ENCODE results near the gene RNF152.

The RNF152 gene, protein sequence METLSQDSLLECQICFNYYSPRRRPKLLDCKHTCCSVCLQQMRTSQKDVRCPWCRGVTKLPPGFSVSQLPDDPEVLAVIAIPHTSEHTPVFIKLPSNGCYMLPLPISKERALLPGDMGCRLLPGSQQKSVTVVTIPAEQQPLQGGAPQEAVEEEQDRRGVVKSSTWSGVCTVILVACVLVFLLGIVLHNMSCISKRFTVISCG

DNA sequence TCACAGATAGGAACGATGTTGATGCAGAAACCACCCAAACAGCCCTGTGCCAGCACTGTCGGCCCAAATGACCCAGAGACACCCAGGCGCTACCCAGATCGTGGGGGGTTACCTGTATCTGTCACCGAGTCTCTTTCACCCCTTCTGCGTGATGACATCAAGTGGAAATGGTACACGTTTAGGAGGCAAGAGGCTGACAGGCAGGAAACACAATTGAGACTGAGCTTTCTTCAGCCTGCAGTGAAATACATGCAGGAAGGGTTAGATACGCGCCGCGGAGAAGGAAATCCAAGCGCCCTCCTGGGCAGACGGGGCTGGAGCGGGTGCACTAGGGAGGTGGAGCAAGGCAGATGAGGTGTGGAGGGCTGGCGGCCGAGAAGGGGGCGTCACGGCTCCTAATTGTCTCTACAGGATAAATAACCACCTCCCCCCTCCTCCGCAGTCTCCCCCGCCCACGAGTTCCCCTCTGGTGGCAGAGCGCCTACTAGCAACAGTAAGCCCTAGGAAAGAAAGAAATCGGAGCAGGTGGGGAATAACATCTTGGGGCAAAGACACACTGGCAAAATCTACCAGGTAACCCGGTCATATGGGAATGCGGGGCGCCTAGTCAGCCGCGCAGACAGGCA, at the start of gene RNF152:
RNF152 (minus strand) TSS at position 325 of the 626 bp plus-strand sequence. CDS start 76,544 bp downstream, outside the sequence.
- no peak for DNase-seq

DNA sequence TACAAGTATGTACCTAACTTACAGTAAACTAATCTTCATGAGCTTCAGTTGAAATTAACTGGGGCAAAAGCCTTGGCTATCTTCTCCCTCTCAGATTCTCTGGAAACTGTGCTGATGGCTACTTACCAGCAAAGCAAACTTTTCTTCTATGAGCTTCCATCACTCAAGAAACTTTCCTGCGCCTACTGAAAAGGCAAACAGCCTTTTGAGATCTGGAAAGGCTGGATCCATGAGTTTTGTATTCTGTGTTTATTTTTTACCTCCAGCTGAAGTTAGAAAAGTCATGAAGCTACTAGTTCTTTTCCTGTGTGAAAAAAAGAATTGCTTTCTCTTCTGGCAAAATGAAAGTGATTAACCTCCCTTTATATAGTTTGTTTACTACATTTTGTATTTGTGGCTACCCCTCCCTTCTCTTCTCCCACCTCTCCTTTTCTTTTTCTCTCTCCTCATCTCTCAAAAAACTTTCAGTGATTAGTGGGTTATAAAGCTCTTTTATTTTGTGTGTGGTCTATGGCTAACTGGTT, 49.2 kb upstream of the RNF152 start:
- no peak for DNase-seq

DNA sequence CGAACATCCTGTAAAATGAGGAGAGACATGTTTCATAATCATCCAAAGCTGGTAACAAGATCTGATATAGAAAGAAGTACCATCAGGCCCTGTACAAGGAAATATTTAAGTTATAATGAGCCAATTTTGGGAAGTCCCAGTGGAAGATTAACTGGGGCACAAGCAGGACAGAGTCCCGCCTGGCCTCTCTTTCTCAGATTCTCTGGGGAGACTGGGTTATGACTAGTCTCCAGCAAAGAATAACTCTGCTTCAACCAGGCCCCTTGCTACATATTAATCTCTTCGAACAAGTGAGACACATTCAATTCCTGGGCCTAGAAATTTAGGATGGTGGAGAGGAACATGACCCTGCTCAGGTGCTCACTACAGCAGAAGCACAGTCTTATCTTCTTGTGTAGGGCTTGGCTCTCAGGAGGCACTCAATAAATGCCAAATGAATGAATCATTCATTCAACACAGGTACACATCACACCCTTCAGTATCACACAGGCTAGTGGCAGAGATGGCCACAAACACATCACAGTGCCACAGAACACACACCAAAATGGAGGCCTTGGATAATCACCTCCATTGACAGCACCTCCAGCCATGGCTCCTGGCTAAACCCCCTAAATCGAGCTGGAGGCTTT, 46.4 kb upstream of the RNF152 start:
- DNase-seq: no peak

DNA sequence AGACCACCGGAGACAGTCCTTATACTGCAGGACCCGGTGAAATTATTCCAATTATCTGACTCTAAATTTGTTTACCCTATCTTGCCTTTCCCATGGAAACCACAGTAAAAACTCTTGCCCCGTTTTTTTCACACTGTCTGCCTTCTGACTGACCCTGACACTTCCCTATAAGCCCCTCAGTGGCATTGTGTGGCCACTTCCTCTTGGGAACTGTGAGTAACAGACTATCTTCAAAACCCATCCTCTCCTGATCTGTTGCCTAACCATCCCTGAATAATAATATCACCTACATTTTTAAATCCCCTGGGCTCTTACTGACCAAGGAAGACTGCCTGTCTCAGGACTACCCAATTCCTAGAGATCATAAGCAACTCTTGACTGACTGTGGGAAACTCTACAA, 42.6 kb upstream of the RNF152 start:
- DNase-seq: no peak

DNA sequence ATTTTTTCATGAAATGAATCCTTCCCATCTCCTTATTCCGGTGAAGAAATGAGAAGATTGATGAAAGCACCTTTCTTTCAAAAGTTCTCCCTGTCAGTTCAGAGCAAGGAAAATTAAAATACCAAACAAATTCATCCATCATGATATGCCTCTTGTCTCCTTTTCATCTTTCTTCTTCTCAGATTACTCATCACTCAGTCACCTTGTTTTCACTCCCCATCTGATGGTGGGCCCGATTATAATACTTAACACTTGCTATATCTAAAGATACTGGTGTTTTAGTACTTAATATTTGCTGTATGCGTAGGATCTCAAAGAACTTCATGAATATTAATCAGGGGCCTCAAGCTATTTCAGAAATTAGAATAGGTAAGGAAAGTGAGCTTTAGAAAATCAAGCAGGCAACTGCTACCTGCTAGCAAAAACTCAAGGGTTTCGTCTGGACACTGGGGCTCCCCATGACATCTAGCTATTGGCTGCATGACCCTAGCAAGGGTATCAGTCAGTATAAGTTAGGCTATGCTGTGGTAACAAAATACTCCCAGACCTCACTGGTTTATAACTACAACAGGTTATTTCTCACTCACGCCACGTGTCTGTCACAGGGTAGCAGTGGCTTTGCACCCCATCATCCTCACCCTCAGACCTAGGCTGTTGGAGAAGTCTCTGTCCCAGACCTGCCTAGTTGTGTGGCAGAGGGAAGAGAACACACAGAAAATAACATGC, 39.0 kb upstream of the RNF152 start:
- DNase-seq: no peak

DNA sequence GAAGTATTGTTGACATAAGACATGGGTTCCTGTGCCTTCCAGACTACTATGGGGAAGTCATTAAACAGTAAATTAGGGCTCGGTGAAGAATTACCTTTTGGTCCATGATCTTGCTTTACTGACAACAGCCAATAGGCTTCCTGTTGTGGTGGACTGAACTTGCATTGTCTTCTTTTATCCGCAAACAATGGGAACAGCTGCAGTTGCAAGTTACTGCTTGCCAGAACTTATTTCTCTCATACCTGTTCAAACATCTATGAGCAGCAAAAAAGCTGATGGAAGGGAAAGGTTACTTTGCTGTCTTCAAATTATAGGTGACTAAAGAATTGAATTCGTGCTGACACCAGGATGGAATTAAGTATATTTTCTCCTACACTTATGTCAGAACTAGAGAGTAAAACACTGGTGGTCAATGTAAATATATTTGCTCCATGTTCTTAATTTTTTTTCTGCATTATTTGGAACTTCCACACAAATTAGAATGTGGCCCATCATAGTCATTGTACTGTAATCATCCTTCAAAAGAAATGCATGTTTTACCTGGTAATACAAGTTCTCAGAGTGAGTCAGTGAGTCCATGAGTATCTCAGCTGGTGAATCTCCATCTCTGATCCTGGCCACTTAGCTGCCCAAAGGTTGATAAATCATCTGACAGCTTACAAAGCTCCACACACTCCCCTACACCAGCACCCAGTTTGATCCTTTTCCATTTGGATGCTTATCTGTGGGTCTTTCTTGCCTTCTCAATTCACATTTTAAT, 37.3 kb upstream of the RNF152 start:
- DNase-seq: no peak

DNA sequence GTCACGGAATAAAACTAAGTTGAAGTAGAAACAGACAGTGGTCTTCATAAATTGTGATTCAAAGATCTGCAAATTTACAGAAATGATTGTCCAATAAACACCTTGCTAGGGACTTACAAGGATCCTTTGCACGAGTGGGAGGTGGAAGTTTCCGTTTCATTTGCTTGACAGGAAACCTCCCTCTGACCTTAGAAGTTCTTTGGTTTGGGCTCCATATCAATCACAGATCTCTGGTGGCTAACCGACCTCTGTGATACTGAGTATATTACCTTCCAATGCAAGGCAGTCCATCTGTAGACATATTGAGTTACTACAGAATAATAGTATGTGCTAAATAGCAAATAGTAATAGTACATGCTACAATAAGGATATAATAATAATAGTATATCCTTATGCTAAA, 33.7 kb upstream of the RNF152 start:
- no peak for DNase-seq

DNA sequence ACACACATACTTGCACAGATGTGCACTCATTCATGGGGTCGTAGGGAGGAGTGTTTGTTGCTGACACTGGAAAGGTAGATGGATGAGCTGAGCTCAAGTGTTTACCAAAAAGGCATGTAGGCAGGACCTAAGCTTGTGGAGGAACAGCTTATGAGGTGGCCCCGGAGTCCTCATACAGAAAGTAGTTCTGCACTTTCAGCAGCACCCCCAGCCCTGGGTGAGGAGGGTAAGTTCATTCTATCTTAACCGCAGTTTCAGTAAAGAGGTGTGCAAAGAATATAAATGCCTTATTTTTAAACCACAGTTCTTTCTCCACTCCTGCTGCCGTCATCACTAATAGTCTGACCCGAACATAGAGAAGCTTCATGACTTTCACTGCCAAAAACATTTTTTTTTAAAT, 31.7 kb upstream of the RNF152 start:
- DNase-seq: no peak

DNA sequence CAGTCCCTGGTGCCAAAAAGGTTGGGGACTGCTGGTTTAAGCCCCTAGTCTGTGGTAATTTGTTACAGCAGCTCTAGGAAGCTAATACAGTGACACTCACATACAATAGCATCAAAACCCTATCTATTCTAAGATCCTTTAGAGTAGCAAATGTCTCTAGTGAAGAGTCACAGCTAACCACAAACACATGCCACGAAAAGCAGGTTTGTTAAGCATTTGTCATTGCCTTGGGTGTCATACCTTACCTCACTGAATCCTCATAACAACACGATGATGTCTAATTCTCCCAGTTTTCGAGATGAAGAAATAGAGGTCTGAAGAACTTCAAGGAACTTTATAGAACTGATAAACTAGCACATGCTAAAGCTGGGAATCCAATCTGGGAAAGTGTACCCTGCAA, 29.6 kb upstream of the RNF152 start:
- no peak for DNase-seq

DNA sequence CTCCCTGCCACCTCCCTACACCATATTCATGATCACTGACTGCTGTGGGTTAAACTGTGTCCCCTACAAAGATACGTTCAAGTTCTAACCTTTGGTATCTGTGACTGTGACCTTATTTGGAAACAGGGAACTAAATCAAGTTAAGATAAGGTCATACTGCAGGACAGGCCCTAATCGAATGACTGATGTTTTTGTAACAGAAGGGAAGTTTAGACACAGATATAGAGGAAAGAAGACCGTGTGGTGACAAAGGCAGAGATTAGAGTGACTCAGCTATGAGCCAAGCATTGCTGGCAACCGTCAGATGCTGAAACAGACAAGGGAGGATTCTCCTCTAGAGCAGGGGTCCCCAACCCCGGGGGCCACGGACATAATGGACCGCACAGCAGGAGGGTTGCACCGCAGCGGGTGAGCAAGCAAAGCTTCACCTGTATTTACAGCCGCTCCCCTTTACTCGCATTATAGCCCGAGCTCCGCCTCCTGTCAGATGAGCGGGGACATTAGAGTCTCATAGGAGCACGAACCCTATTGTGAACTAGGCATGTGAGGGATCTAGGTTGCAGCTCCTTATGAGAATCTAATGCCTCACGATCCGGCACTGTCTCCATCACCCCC, 28.9 kb upstream of the RNF152 start:
- DNase-seq: no peak

DNA sequence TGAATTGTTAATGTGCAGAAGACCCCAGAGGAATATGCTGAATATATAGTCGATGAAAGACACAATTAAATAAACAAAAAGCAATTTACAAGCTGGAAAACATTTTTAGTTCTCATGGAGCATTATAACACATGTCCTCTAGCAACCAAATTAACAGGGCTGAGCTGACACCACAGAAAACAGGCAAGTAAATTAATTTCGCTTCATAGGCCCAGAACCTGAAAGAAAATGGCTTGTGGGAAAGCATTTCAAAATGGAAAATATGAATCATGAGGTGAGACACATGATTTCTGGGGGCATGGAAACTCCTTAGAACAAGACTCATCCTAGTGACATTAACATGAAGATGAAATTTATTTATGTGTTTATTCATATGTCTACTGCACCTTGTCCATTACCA, 25.0 kb upstream of the RNF152 start:
- no peak for DNase-seq

DNA sequence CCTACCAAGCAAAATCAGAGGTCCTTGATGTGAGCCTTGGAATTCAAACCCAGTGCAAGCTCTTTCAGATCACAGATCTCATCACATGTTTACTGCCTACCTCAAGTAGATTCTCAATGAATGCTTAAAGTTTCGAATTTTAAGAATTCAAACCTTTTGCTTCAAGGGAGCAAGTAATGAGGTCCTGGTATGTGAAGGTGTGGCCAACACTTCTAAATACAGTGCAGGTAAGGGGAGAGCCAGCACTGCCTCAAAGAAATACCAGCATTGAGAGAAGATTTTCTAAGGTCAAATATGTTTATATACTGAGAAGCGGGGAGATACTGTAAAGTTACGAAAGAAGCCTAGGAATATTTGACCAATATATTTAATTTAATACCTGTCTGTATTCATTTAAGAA, 19.7 kb upstream of the RNF152 start:
- DNase-seq: no peak

DNA sequence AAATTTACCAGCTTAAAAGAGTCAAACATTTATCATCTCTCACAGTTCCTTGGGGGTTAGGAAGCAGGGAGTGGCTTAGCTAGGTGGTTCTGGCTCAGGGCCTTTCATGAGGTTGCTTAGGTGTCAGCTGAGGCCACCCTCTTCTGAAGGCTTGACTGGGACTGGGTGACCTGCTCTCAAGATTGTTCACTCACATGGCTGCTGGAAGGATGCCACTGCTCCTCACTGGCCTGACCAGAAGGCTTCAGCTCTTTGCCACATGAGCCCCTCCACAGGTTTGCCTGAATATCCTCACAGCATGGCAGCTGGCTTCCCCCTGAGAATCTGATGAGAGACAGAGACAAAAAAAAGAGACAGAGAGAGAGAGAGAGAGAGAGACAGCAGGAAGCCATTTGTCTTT, 17.3 kb upstream of the RNF152 start:
- no peak for DNase-seq

DNA sequence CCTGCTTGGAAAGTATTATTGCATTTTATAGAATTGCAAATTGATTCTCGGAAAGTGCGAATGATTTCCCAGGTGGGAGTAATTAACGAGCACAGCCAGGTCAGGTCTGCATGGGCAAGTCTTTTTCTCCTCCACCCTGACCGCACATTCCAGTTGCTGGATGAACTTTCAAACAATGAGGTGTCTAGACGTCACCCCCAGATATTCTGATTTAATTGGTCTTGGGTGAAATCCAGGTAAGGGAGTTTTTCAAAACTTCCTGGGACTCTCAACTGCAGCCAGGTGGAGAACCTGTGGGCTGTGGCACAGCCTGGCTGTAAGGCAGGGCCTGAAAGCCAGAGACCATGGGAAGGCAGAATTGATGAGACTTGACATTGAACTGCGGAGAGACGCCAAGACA, 15.9 kb upstream of the RNF152 start:
- DNase-seq: no peak

DNA sequence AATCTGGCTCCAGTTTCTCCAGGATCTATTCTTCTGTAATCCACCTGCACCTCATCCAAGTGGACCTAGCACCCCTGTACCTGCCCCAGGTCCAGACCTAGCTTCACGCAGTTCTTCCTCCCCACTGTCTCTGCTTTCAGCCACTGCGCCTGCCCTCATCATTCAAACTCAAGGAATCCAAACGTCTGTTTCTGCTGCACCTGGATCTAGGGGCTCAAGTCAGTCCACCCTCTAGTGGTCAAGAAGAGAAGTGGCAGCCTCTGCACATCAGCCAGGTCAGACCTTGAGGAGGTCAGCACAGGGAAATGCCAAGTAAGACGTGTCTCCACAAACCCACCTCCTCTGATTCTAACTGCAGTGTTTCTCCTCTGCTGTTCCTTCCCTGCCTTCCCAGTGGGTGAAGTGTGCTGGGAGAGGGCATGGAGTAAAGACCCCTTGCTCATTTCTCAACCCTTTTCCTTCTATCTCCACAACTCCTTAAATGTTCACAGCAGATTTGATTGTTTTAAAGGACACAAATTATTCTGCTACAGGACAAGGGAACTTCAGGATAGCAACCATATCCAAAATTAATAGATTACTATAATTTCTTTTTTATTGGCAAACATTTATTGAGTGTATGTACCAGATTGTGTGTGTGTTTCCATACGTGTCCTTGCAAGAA, 8.6 kb upstream of the RNF152 start:
- peak; percentile 1 for DNase-seq

DNA sequence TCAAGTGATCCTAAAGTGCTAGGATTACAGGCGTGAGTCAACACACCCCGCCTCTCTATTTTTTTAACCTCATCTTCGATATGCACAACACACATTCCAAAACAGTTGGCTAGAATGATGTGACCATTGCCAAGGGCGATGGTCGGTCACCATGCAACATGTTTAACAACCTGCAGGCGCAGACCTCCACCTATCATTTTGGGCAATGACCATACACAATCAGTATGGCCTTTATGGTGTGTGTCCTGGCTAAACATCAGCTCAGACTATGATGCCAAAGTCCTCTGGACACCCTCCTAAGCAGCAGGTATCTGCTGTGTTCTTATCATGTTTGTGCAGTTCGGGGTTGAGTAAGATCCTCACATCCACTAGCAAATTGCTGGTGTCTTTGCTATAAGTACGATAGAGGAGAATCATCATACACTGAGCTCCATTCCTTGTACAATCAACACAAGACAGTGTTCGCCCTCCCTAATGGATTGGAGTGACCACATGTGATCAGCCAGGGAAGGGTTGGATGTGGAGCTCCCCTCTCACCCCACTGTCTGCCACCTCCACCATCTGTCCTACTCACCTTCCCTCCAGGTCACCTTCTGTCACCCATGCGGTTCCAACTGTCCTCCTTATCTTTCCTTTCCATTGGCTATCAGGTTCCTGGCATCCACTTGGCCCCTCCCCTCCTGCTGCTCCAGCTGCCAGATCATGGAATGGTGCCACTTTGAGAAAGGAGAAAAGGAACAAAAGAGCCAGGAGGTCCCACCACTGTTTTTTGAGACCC, 7.9 kb upstream of the RNF152 start:
- DNase-seq: no peak

DNA sequence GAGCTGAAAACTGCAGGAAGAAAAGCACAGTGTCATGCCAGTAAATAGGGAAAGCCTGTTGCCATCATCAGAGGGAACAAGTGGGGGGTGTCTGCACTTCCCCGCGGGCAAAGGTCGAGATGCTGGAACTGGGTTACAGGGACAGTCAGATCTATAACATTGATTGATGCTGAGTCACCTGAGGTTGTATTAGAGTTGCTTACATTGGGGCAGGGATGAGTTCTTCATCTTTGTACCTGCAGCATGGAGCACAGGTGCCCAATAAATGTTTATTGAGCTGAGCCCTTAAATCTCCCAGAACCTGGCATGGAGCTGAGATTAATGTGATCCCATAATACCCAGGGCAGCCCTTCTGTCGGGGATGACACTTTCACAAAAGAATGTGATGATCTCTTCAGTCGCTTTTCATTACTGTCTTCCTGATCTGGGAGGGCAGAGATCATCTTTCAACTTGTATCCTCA, 5.9 kb upstream of the RNF152 start:
- no peak for DNase-seq

DNA sequence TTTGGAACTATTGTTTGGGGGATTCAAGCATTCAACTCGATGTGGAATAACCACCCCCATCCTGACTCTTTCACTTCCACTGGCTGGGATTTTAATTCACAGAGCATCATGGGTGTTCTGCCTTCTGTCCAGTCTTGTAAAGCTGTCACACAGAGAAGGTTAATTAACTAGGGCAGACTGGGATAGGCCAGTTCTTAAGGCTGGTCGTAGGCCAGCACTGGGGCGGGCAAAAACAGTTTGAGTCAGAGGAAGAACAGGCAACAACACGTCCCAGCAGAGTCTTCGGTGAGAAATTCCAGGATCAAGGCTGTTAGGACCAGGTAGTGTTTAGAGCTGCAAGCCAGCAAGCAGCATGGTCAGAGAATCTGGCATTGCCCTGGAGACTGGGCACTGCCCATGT, 4.0 kb upstream of the RNF152 start:
- no peak for DNase-seq

DNA sequence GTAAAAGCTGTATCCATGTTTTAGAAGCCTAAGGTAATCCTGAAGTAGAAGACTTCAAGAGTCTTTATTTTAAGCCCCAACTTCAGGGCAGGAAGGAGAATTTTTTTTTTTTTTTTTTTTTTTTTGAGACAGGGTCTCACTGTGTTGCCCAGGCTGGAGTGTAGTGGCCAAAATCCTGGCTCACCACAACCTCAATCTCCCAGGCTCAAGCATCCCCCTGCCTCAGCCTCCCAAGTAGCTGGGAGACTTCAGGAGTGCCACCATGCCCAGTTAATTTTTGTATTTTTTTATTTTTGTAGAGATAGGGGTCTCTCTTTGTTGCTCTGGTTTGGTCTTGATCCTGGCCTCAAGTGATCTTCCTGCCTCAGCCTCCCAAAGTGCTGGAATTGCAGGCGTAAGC, 3.3 kb upstream of the RNF152 start:
- DNase-seq: no peak

DNA sequence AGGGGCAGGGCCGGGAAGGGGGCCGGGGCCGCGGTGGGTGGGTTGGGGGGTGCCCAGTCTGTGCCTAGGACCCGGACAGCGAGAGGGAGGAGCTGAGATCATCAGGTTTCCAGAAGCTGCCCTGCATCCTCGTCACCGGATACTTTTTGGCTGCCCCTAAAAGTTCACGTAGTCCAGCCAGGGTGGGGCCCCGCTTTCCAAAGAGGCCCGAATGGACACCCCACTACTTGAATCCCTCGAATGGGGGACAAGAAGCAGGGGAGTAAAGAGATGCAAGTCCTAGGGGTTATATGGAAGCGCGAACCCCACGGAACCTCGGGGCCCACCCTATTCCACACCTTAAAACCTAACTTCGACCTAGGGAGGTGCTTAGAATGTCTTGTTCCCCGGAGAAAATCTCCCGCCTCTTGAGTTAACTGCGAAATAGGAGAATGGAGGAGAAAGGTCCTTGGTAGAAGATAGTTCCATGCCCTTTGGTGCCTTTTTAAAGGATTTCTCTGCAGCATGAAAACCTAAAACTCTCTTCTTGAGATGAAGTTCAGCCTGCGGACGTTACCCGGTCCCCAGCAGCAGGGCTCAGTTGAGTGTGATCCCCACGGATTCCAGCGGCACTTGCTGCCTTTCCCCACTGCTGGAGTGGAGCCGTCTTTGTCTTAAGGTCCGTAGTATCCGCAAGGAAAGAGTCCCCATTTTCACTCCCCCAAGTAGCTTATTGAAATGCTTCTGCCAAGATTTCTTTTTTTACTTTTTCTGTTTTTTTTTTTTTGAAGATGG, 2.1 kb upstream of the RNF152 start:
- no peak for DNase-seq
